ENCODE measurements around the gene SNTG2.

GRCh38 chr2:919672-920071, 31.0 kb upstream of the SNTG2 start:
- TF ChIP-seq CTCF (IDR thresholded peaks at IDR 0.05 in 2 of 3, conservative IDR thresholded peaks at IDR 0.05 in 1 of 3; ENCODE audit: control insufficient read depth in 2 of 3, extremely low read depth in 1 of 3, insufficient read depth in 1 of 3, low read depth in 3 of 3, low read length in 3 of 3) (no peak), HDGF (IDR thresholded peaks at IDR 0.05) (no peak), USF2 (IDR thresholded peaks at IDR 0.05; ENCODE audit: borderline replicate concordance, low read depth, low read length) (no peak), MAX (IDR thresholded peaks at IDR 0.05; ENCODE audit: low read depth, low read length) (no peak), EP300 (IDR thresholded peaks at IDR 0.05; ENCODE audit: borderline replicate concordance in 1 of 2, control insufficient read depth in 1 of 2, low read depth in 2 of 2, low read length in 2 of 2) (no peak), MXI1 (IDR thresholded peaks at IDR 0.05; ENCODE audit: low read depth, low read length) (no peak), MLLT1 (IDR thresholded peaks at IDR 0.05) (no peak), ESRRA (IDR thresholded peaks at IDR 0.05; ENCODE audit: low read length) (no peak), EZH2 (IDR thresholded peaks at IDR 0.05; ENCODE audit: borderline replicate concordance, control insufficient read depth, low read depth, low read length) (no peak)
